Measurements from ENCODE around the gene SPATA2L. TPM values are rescaled to one million over a fixed set of nuclear protein-coding genes. Genes with fewer than 3 reads are reported as not detected.
A peak's percentile ranks its signal among the peaks of the same experiment; 100 is the strongest.

The SPATA2L gene
- total and polyA plus RNA-seq, 2 of the 8 experiments (the other 6 are each of a cell fraction or from before 2014, with no cell fraction given), result 9.3 to 12.5 TPM

DNA sequence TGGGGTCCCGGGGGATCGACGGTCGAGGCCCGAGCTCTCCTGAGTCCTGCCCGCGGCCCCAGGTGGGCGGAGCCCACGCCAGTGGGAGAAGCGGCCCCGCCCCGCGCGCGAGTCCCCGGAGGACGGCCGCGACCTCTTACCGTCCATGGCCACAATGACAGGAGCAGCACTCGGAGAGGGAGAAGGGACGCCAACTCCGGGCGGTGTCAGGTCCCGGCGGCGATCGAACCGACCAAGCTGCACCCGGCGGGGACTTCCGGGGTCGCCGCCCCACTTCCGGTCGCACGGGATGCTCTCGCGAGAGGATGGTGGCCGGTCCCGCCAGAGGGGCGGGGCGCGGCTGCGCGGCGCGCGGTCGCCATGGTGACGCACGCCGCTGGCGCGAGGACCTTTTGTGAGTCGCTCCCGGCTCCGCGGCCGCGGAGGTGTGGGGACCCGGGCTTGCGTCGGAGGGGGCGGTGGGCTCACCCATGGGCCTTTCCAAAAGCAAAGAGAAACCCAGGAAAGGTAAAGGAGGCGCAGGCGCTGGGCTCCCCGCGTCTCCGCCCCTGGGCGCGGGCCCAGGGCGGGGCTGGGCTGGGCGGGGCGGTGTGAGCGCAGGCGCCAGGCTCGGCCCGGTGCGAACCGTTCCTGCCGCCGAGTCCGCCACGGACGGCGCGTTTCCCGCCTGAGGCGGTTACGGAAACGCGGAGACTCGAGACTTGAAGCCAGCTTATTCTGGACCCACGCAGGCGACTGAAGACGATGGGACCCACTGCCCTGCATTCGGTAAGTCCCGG, 43.9 kb downstream of the SPATA2L start, which contains the start of the genes CHMP1A and SPATA33 (continued):
- TF ChIP-seq, protein P1, sequence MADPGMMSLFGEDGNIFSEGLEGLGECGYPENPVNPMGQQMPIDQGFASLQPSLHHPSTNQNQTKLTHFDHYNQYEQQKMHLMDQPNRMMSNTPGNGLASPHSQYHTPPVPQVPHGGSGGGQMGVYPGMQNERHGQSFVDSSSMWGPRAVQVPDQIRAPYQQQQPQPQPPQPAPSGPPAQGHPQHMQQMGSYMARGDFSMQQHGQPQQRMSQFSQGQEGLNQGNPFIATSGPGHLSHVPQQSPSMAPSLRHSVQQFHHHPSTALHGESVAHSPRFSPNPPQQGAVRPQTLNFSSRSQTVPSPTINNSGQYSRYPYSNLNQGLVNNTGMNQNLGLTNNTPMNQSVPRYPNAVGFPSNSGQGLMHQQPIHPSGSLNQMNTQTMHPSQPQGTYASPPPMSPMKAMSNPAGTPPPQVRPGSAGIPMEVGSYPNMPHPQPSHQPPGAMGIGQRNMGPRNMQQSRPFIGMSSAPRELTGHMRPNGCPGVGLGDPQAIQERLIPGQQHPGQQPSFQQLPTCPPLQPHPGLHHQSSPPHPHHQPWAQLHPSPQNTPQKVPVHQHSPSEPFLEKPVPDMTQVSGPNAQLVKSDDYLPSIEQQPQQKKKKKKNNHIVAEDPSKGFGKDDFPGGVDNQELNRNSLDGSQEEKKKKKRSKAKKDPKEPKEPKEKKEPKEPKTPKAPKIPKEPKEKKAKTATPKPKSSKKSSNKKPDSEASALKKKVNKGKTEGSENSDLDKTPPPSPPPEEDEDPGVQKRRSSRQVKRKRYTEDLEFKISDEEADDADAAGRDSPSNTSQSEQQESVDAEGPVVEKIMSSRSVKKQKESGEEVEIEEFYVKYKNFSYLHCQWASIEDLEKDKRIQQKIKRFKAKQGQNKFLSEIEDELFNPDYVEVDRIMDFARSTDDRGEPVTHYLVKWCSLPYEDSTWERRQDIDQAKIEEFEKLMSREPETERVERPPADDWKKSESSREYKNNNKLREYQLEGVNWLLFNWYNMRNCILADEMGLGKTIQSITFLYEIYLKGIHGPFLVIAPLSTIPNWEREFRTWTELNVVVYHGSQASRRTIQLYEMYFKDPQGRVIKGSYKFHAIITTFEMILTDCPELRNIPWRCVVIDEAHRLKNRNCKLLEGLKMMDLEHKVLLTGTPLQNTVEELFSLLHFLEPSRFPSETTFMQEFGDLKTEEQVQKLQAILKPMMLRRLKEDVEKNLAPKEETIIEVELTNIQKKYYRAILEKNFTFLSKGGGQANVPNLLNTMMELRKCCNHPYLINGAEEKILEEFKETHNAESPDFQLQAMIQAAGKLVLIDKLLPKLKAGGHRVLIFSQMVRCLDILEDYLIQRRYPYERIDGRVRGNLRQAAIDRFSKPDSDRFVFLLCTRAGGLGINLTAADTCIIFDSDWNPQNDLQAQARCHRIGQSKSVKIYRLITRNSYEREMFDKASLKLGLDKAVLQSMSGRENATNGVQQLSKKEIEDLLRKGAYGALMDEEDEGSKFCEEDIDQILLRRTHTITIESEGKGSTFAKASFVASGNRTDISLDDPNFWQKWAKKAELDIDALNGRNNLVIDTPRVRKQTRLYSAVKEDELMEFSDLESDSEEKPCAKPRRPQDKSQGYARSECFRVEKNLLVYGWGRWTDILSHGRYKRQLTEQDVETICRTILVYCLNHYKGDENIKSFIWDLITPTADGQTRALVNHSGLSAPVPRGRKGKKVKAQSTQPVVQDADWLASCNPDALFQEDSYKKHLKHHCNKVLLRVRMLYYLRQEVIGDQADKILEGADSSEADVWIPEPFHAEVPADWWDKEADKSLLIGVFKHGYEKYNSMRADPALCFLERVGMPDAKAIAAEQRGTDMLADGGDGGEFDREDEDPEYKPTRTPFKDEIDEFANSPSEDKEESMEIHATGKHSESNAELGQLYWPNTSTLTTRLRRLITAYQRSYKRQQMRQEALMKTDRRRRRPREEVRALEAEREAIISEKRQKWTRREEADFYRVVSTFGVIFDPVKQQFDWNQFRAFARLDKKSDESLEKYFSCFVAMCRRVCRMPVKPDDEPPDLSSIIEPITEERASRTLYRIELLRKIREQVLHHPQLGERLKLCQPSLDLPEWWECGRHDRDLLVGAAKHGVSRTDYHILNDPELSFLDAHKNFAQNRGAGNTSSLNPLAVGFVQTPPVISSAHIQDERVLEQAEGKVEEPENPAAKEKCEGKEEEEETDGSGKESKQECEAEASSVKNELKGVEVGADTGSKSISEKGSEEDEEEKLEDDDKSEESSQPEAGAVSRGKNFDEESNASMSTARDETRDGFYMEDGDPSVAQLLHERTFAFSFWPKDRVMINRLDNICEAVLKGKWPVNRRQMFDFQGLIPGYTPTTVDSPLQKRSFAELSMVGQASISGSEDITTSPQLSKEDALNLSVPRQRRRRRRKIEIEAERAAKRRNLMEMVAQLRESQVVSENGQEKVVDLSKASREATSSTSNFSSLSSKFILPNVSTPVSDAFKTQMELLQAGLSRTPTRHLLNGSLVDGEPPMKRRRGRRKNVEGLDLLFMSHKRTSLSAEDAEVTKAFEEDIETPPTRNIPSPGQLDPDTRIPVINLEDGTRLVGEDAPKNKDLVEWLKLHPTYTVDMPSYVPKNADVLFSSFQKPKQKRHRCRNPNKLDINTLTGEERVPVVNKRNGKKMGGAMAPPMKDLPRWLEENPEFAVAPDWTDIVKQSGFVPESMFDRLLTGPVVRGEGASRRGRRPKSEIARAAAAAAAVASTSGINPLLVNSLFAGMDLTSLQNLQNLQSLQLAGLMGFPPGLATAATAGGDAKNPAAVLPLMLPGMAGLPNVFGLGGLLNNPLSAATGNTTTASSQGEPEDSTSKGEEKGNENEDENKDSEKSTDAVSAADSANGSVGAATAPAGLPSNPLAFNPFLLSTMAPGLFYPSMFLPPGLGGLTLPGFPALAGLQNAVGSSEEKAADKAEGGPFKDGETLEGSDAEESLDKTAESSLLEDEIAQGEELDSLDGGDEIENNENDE (IDR thresholded peaks at IDR 0.05; ENCODE audit: insufficient replicate concordance, low read length), result no peak
- TF ChIP-seq CHD2 (IDR thresholded peaks at IDR 0.05; ENCODE audit: low read length) (peak; percentile 93), SRF (IDR thresholded peaks at IDR 0.05; ENCODE audit: low read depth, low read length) (peak; percentile 1; the same call in 1 of the 2 replicates), BRCA1 (IDR thresholded peaks at IDR 0.05; ENCODE audit: low read depth, low read length) (peak; percentile 76), KDM4A (IDR thresholded peaks at IDR 0.05; ENCODE audit: low read depth, low read length, severe bottlenecking) (peak; percentile 72), CREB1 (IDR thresholded peaks at IDR 0.05) (peak; percentile 78), SP4 (IDR thresholded peaks at IDR 0.05; ENCODE audit: low read length) (no peak), YY1 (IDR thresholded peaks at IDR 0.05; ENCODE audit: low read depth, low read length) (no peak)
- TF ChIP-seq, protein P2, sequence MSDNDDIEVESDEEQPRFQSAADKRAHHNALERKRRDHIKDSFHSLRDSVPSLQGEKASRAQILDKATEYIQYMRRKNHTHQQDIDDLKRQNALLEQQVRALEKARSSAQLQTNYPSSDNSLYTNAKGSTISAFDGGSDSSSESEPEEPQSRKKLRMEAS (IDR thresholded peaks at IDR 0.05), result peak; percentile 37
- TF ChIP-seq, protein P3, sequence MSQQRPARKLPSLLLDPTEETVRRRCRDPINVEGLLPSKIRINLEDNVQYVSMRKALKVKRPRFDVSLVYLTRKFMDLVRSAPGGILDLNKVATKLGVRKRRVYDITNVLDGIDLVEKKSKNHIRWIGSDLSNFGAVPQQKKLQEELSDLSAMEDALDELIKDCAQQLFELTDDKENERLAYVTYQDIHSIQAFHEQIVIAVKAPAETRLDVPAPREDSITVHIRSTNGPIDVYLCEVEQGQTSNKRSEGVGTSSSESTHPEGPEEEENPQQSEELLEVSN (IDR thresholded peaks at IDR 0.05), result peak; percentile 84

Data from H1 (cell line).